ENCODE measurements around the gene FAM219A. TPM values are rescaled to one million over a fixed set of nuclear protein-coding genes. Genes with fewer than 3 reads are reported as not detected.
A peak's percentile ranks its signal among the peaks of the same experiment; 100 is the strongest.

Gene FAM219A
- total RNA-seq, 6 experiments from 2014 or later = 21.6 to 23.6 (median 22.6) TPM

DNA sequence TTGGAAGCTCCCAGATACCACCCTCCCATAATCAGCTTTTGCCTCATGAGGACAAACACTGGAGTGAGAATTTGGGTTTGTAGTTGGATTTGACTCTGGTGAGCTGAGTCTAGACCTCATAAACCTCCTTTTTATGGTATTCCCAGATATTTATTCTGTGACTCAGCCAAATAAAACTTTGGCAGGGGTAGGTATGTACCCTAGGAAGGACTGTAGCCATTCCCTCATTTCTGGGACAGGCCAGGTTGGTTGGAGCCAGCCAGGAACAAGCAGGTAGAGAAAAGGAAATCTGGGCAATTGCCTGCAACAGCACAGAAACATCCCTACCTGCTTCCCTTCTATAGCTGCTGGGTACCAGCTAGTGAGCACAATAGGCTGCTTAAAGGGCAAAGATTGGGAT lies 45.0 kb upstream of the FAM219A start:
- Mint-ChIP-seq H3K27ac (no peak overlapping the region), H3K36me3 (ENCODE audit: low read depth) (no peaks in the 10 kb centered on the region), H3K9me3 (no peaks in the 10 kb centered on the region)

DNA sequence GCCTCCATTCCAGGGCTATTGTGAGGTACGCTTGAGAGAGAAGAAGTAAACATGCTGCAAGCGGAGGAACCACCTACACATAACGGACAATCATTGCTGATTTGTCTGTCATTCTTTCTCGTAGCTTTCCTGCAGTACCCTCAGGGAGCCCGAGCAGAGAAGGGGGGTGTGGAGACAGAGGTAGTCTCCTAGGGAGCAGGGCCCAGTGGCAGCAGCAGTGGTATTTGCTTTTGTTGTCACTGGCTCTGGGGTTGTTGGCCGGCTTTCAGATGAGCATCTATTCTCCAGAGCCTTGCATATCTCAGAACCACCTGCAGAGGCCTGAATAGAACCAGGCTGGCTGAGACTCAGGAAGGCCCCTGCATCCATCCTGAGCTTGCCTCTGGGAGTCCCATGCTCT lies 44.5 kb upstream of the FAM219A start:
- TF ChIP-seq, protein P1, sequence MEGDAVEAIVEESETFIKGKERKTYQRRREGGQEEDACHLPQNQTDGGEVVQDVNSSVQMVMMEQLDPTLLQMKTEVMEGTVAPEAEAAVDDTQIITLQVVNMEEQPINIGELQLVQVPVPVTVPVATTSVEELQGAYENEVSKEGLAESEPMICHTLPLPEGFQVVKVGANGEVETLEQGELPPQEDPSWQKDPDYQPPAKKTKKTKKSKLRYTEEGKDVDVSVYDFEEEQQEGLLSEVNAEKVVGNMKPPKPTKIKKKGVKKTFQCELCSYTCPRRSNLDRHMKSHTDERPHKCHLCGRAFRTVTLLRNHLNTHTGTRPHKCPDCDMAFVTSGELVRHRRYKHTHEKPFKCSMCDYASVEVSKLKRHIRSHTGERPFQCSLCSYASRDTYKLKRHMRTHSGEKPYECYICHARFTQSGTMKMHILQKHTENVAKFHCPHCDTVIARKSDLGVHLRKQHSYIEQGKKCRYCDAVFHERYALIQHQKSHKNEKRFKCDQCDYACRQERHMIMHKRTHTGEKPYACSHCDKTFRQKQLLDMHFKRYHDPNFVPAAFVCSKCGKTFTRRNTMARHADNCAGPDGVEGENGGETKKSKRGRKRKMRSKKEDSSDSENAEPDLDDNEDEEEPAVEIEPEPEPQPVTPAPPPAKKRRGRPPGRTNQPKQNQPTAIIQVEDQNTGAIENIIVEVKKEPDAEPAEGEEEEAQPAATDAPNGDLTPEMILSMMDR (IDR thresholded peaks at IDR 0.05) = no peak
- H3K4me1 Mint-ChIP-seq (ENCODE audit: low read depth) = no peaks in the 10 kb centered on the region
- DNase-seq = no peak
- H3K27me3 Mint-ChIP-seq (ENCODE audit: insufficient read depth) = peaks cover 25% of the 10 kb centered on the region
- H3K27ac Mint-ChIP-seq = no peak overlapping the region
- no peaks in the 10 kb centered on the region for H3K36me3 Mint-ChIP-seq (ENCODE audit: low read depth)
- no peaks in the 10 kb centered on the region for H3K9me3 Mint-ChIP-seq
- no peak overlapping the region for H3K4me3 Mint-ChIP-seq

More for the DNA sequence above, 45.0 kb upstream of the FAM219A start:
- Mint-ChIP-seq H3K4me3 (no peak overlapping the region), H3K4me1 (ENCODE audit: low read depth) (no peaks in the 10 kb centered on the region), H3K27me3 (ENCODE audit: insufficient read depth) (peaks cover 24% of the 10 kb centered on the region)
- TF ChIP-seq, protein P1 (IDR thresholded peaks at IDR 0.05) = no peak
- DNase-seq = no peak

- TF ChIP-seq, protein P1 (IDR thresholded peaks at IDR 0.05) = no peak
- Mint-ChIP-seq H3K4me3 (no peak overlapping the region), H3K9me3 (no peaks in the 10 kb centered on the region), H3K4me1 (ENCODE audit: low read depth) (no peaks in the 10 kb centered on the region), H3K27ac (no peak overlapping the region), H3K27me3 (ENCODE audit: insufficient read depth) (peaks cover 28% of the 10 kb centered on the region), H3K36me3 (ENCODE audit: low read depth) (no peaks in the 10 kb centered on the region)
- no peak for DNase-seq
These were observed 44.1 kb upstream of the FAM219A start for GRCh38 chr9:34502471-34502870.

GRCh38 chr9:34501889-34502425 lies 43.6 kb upstream of the FAM219A start:
- Mint-ChIP-seq H3K4me3 (no peak overlapping the region), H3K36me3 (ENCODE audit: low read depth) (no peaks in the 10 kb centered on the region), H3K4me1 (ENCODE audit: low read depth) (no peaks in the 10 kb centered on the region), H3K27me3 (ENCODE audit: insufficient read depth) (peaks cover 28% of the 10 kb centered on the region), H3K9me3 (no peaks in the 10 kb centered on the region), H3K27ac (no peak overlapping the region)
- peak; percentile 49 for DNase-seq
- TF ChIP-seq, protein P1 (IDR thresholded peaks at IDR 0.05) = peak; percentile 34; the same call in 1 of the 2 replicates

- TF ChIP-seq, protein P1 (IDR thresholded peaks at IDR 0.05) = no peak
- DNase-seq = no peak
These were observed 43.0 kb upstream of the FAM219A start for GRCh38 chr9:34501372-34501771.

More at GRCh38 chr9:34501372-34501771, 43.0 kb upstream of the FAM219A start:
- Mint-ChIP-seq H3K4me3 (no peak overlapping the region), H3K27ac (no peak overlapping the region), H3K4me1 (ENCODE audit: low read depth) (no peaks in the 10 kb centered on the region), H3K36me3 (ENCODE audit: low read depth) (no peaks in the 10 kb centered on the region), H3K27me3 (ENCODE audit: insufficient read depth) (peaks cover 26% of the 10 kb centered on the region), H3K9me3 (no peaks in the 10 kb centered on the region)
